Panc1 (cell line): ENCODE measurements around the gene GPAM. TPM values are rescaled to one million over a fixed set of nuclear protein-coding genes. Genes with fewer than 3 reads are reported as not detected.

Source experiments
- ATAC-seq: fragments of 200-7000 bp; cut with Tn5 transposase; 2 replicates; pipeline ENCODE4 v1.9.1; 2020; ENCODE audit warnings: mild to moderate bottlenecking, moderate library complexity
- BruUV-seq: library from RNA; stranded (reverse); fragments of 400-500 nt; replicated peaks from 2 replicates; lab custom pipeline; 2021; lab: Mats Ljungman, UMichigan
- CTCF ChIA-PET: fragments of 300-600 bp; sonication (Branson Sonifier 250); formaldehyde crosslinking; loops from one replicate; lab custom pipeline; 2022; ENCODE audit warnings: antibody characterized with exemption; lab: Charles Lee
- POLR2A ChIA-PET: fragments of 300-600 bp; sonication (Branson Sonifier 250); formaldehyde crosslinking; loops from one replicate; lab custom pipeline; 2022; ENCODE audit warnings: antibody characterized with exemption; lab: Charles Lee
- DNase-seq: peaks from one replicate; pipeline ENCODE4 v3.0.0-alpha.2; 2010; ENCODE audit warnings: low read depth, low spot score
- H3K27ac ChIP-seq: 2 replicates; pipeline ENCODE4 v1.5.1; 2011; ENCODE audit warnings: mild to moderate bottlenecking, low read length, inconsistent platforms
- H3K27me3 ChIP-seq: fragments of 200-500 bp; sonication (Bioruptor generic); 2 replicates; pipeline ENCODE4 v1.6.0; 2014; ENCODE audit warnings: low read length, inconsistent platforms; ENCODE audit not compliant: control insufficient read depth, insufficient read depth
- H3K36me3 ChIP-seq: fragments of 200-500 bp; sonication (Bioruptor generic); 2 replicates; pipeline ENCODE4 v1.5.1; 2014; ENCODE audit warnings: inconsistent platforms, mild to moderate bottlenecking, low read length, moderate library complexity; ENCODE audit not compliant: control insufficient read depth, insufficient read depth
- H3K4me1 ChIP-seq: 2 replicates; pipeline ENCODE4 v1.5.1; 2011; ENCODE audit warnings: inconsistent platforms, mild to moderate bottlenecking, low read length, moderate library complexity; ENCODE audit not compliant: control insufficient read depth, insufficient read depth
- H3K4me3 ChIP-seq, 2 experiments: 2 replicates each; pipeline ENCODE4 v1.5.1; 2011 to 2012; ENCODE audit warnings: low read depth in 2 of 2, low read length in 2 of 2, mild to moderate bottlenecking in 2 of 2, inconsistent platforms in 1 of 2, moderate library complexity in 1 of 2
- H3K9me3 ChIP-seq: fragments of 200-500 bp; sonication (Bioruptor generic); 2 replicates; pipeline ENCODE4 v1.5.1; 2014; ENCODE audit warnings: low read depth, mild to moderate bottlenecking, inconsistent platforms, low read length, moderate library complexity; ENCODE audit not compliant: control insufficient read depth, insufficient read depth
- POLR2AphosphoS5 ChIP-seq: IDR thresholded peaks from 2 replicates; pipeline ENCODE4 v1.6.1; 2012; ENCODE audit warnings: mild to moderate bottlenecking, low read depth, low read length, moderate library complexity
- SIN3A ChIP-seq: IDR thresholded peaks from 2 replicates; pipeline ENCODE4 v1.6.1; 2012; ENCODE audit warnings: low read depth, mild to moderate bottlenecking, low read length, moderate library complexity, borderline replicate concordance; ENCODE audit not compliant: insufficient read depth
- TCF7L2 ChIP-seq: IDR thresholded peaks from 2 replicates; pipeline ENCODE4 v1.6.1; 2011; ENCODE audit warnings: mild to moderate bottlenecking, low read depth, low read length, inconsistent platforms
- in situ Hi-C: cut with HindIII; loops from 2 replicates; pipeline ENCODE4 v1.10.0; 2016; ENCODE audit warnings: low sequenced_read_pairs, low pct_unique_long_range_greater_than_20kb
- intact Hi-C: fragments of 100-400 bp; cut with micrococcal nuclease; formaldehyde crosslinking; loops from one replicate; pipeline ENCODE4 v1.10.0; 2022; ENCODE audit not compliant: unreplicated experiment
- total RNA-seq: library from RNA; stranded (reverse); gene quantifications from one replicate; pipeline ENCODE4 v1.2.1, GENCODE V29; 2021; ENCODE audit not compliant: unreplicated experiment
- TF ChIP-seq, protein P1 (sequence below): fragments of 450-650 bp; IDR thresholded peaks from 2 replicates; pipeline ENCODE4 v1.5.1; 2017; ENCODE audit warnings: mild to moderate bottlenecking
- TF ChIP-seq, protein P2 (sequence below), 2 experiments: IDR thresholded peaks; 2 replicates each; pipeline ENCODE4 v1.6.1; 2011 to 2012; ENCODE audit warnings: low read depth in 2 of 2, control low read depth in 1 of 2, low read length in 1 of 2, mild to moderate bottlenecking in 1 of 2, moderate library complexity in 1 of 2; ENCODE audit not compliant: insufficient read depth in 1 of 2

The GPAM gene
- total RNA-seq, 1 experiment from 2014 or later, result 8.0 TPM

DNA sequence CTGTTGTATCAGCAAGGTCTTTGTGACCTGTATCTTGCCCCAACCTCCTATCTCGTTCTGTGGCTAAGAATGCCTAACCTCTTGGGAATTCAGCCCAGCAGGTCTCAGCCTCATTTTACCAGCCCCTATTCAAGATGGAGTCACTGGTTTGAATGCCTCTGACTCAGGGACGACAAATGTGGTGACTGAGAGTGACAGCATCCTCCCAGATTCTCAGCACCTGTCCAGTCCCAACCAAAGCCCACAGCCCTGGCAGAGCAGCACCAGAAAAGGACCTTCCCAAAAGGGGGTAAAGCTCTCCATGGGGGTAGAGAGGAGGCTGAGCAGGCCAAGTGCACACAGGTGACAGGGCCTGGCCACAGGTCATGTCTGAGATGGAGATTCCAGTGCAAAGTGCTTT, 35.4 kb upstream of the GPAM start:
- ChIA-PET CTCF (no interaction called here), POLR2A (no interaction called here)
- no peak for ATAC-seq
- H3K4me3 ChIP-seq, result no peak overlapping the region
- no peak overlapping the region for H3K27ac ChIP-seq
- BruUV-seq, result no TSS peak
- in situ Hi-C loops (no loop called here), intact Hi-C loops (no loop called here)
- H3K27me3 ChIP-seq, result peaks cover 10% of the 10 kb centered on the region
- no peaks in the 10 kb centered on the region for H3K36me3 ChIP-seq
- DNase-seq, result no peak
- no peaks in the 10 kb centered on the region for H3K9me3 ChIP-seq
- TF ChIP-seq, protein P1, sequence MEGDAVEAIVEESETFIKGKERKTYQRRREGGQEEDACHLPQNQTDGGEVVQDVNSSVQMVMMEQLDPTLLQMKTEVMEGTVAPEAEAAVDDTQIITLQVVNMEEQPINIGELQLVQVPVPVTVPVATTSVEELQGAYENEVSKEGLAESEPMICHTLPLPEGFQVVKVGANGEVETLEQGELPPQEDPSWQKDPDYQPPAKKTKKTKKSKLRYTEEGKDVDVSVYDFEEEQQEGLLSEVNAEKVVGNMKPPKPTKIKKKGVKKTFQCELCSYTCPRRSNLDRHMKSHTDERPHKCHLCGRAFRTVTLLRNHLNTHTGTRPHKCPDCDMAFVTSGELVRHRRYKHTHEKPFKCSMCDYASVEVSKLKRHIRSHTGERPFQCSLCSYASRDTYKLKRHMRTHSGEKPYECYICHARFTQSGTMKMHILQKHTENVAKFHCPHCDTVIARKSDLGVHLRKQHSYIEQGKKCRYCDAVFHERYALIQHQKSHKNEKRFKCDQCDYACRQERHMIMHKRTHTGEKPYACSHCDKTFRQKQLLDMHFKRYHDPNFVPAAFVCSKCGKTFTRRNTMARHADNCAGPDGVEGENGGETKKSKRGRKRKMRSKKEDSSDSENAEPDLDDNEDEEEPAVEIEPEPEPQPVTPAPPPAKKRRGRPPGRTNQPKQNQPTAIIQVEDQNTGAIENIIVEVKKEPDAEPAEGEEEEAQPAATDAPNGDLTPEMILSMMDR, result no peak
- TF ChIP-seq SIN3A (no peak), POLR2AphosphoS5 (no peak), TCF7L2 (no peak)
- TF ChIP-seq, protein P2, sequence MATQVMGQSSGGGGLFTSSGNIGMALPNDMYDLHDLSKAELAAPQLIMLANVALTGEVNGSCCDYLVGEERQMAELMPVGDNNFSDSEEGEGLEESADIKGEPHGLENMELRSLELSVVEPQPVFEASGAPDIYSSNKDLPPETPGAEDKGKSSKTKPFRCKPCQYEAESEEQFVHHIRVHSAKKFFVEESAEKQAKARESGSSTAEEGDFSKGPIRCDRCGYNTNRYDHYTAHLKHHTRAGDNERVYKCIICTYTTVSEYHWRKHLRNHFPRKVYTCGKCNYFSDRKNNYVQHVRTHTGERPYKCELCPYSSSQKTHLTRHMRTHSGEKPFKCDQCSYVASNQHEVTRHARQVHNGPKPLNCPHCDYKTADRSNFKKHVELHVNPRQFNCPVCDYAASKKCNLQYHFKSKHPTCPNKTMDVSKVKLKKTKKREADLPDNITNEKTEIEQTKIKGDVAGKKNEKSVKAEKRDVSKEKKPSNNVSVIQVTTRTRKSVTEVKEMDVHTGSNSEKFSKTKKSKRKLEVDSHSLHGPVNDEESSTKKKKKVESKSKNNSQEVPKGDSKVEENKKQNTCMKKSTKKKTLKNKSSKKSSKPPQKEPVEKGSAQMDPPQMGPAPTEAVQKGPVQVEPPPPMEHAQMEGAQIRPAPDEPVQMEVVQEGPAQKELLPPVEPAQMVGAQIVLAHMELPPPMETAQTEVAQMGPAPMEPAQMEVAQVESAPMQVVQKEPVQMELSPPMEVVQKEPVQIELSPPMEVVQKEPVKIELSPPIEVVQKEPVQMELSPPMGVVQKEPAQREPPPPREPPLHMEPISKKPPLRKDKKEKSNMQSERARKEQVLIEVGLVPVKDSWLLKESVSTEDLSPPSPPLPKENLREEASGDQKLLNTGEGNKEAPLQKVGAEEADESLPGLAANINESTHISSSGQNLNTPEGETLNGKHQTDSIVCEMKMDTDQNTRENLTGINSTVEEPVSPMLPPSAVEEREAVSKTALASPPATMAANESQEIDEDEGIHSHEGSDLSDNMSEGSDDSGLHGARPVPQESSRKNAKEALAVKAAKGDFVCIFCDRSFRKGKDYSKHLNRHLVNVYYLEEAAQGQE (IDR thresholded peaks at IDR 0.05; ENCODE audit: insufficient read depth in 1 of 2, low read depth in 2 of 2, low read length in 1 of 2), result no peak
- H3K4me1 ChIP-seq, result no peaks in the 10 kb centered on the region

DNA sequence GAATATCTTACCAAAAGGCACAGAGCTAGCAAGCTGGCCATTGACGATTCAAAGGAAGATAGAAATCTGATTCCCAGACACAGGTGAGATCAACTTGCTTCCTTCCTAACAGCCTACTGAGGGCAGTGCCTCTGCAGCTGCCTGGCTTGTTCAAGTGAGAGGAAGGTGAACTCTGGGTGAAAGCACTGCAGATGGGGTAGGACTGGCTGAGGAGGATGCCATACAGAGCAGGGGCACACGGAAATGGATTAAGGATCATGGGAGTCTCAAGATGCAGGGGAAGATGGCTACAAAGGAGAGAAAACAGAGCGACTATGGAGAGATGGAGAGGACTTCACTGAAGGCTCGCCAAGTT, 34.4 kb upstream of the GPAM start:
- ATAC-seq (no peak), DNase-seq (no peak)
- intact Hi-C loops, result no loop called here
- Histone ChIP-seq H3K36me3 (no peaks in the 10 kb centered on the region), H3K27ac (no peak overlapping the region), H3K4me3 (no peak overlapping the region), H3K27me3 (peaks cover 12% of the 10 kb centered on the region), H3K9me3 (no peaks in the 10 kb centered on the region), H3K4me1 (no peaks in the 10 kb centered on the region)
- TF ChIP-seq, protein P2 (IDR thresholded peaks at IDR 0.05; ENCODE audit: insufficient read depth in 1 of 2, low read depth in 2 of 2, low read length in 1 of 2), result no peak
- TF ChIP-seq TCF7L2, result no peak
- TF ChIP-seq, protein P1, result no peak
- no TSS peak for BruUV-seq
- ChIA-PET CTCF (no interaction called here), POLR2A (no interaction called here)
- in situ Hi-C loops, result no loop called here
